Measurements from ENCODE around the gene ZDHHC16. TPM values are rescaled to one million over a fixed set of nuclear protein-coding genes. Genes with fewer than 3 reads are reported as not detected.
A peak's percentile ranks its signal among the peaks of the same experiment; 100 is the strongest.

The ZDHHC16 gene
- total and polyA plus RNA-seq, 10 of the 15 experiments (the other 5 are each of a cell fraction or from before 2014, with no cell fraction given), result 16.8 to 63.1 (median 29.8) TPM

- TF ChIP-seq, protein P1, sequence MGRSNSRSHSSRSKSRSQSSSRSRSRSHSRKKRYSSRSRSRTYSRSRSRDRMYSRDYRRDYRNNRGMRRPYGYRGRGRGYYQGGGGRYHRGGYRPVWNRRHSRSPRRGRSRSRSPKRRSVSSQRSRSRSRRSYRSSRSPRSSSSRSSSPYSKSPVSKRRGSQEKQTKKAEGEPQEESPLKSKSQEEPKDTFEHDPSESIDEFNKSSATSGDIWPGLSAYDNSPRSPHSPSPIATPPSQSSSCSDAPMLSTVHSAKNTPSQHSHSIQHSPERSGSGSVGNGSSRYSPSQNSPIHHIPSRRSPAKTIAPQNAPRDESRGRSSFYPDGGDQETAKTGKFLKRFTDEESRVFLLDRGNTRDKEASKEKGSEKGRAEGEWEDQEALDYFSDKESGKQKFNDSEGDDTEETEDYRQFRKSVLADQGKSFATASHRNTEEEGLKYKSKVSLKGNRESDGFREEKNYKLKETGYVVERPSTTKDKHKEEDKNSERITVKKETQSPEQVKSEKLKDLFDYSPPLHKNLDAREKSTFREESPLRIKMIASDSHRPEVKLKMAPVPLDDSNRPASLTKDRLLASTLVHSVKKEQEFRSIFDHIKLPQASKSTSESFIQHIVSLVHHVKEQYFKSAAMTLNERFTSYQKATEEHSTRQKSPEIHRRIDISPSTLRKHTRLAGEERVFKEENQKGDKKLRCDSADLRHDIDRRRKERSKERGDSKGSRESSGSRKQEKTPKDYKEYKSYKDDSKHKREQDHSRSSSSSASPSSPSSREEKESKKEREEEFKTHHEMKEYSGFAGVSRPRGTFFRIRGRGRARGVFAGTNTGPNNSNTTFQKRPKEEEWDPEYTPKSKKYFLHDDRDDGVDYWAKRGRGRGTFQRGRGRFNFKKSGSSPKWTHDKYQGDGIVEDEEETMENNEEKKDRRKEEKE (IDR thresholded peaks at IDR 0.05), result no peak
- TF ChIP-seq HCFC1 (IDR thresholded peaks at IDR 0.05; ENCODE audit: low read length) (peak; percentile 46; the same call in 1 of the 2 replicates), SP1 (IDR thresholded peaks at IDR 0.05; ENCODE audit: low read depth, low read length) (peak; percentile 64), ZBTB40 (IDR thresholded peaks at IDR 0.05; ENCODE audit: borderline replicate concordance) (no peak; the same call in 1 of the 2 replicates), TARDBP (IDR thresholded peaks at IDR 0.05; ENCODE audit: borderline replicate concordance) (no peak), HDGF (IDR thresholded peaks at IDR 0.05) (peak; percentile 80; the same call in 1 of the 2 replicates), RUNX3 (IDR thresholded peaks at IDR 0.05; ENCODE audit: low read length) (no peak; the same call in 1 of the 2 replicates), POLR2AphosphoS5 (IDR thresholded peaks at IDR 0.05; ENCODE audit: low read length) (peak; percentile 18; the same call in 1 of the 2 replicates), POLR2AphosphoS2 (IDR thresholded peaks at IDR 0.05; ENCODE audit: low read depth, low read length) (0 out of 2 replicates have a peak, but pooled peaks have one; percentile 45), RELA (IDR thresholded peaks at IDR 0.05; ENCODE audit: borderline replicate concordance, partially characterized antibody) (peak; percentile 37), NFYB (IDR thresholded peaks at IDR 0.05; ENCODE audit: insufficient read depth, low read depth, low read length) (peak; percentile 49; the same call in 1 of the 2 replicates), MYC (IDR thresholded peaks at IDR 0.05; ENCODE audit: insufficient read depth, insufficient read length, insufficient replicate concordance, low read length, severe bottlenecking) (peak; percentile 1), TAF1 (IDR thresholded peaks at IDR 0.05; ENCODE audit: borderline replicate concordance, low read depth, low read length) (peak; percentile 90), POLR2A (IDR thresholded peaks at IDR 0.05; ENCODE audit: low read depth, low read length) (peak; percentile 95), CHD2 (IDR thresholded peaks at IDR 0.05; ENCODE audit: borderline replicate concordance, low read depth, low read length) (no peak), SRF (IDR thresholded peaks at IDR 0.05; ENCODE audit: low read depth in 2 of 2, low read length in 2 of 2) (0 out of 4 replicates have a peak, but pooled peaks of 1 of the 2 experiments have one; percentile 6), ATF2 (IDR thresholded peaks at IDR 0.05; ENCODE audit: low read length) (no peak)
- TF ChIP-seq, protein P2, sequence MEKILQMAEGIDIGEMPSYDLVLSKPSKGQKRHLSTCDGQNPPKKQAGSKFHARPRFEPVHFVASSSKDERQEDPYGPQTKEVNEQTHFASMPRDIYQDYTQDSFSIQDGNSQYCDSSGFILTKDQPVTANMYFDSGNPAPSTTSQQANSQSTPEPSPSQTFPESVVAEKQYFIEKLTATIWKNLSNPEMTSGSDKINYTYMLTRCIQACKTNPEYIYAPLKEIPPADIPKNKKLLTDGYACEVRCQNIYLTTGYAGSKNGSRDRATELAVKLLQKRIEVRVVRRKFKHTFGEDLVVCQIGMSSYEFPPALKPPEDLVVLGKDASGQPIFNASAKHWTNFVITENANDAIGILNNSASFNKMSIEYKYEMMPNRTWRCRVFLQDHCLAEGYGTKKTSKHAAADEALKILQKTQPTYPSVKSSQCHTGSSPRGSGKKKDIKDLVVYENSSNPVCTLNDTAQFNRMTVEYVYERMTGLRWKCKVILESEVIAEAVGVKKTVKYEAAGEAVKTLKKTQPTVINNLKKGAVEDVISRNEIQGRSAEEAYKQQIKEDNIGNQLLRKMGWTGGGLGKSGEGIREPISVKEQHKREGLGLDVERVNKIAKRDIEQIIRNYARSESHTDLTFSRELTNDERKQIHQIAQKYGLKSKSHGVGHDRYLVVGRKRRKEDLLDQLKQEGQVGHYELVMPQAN (conservative IDR thresholded peaks at IDR 0.05), result peak; percentile 65; the same call in 1 of the 2 replicates
These were observed 52.3 kb downstream of the ZDHHC16 start, which contains the start of gene MMS19 (continued) for GRCh38 chr10:97498076-97498840.

All from GM12878 (cell line).